GM12878 (cell line): ENCODE results near the gene KCNK17.

Experiments
- CREB1 ChIP-seq: IDR thresholded peaks from 2 replicates; pipeline ENCODE4 v1.6.1; 2012; ENCODE audit warnings: low read depth, mild to moderate bottlenecking, inconsistent platforms
- CTCF ChIP-seq, 3 experiments: IDR thresholded peaks in 2 of 3; conservative IDR thresholded peaks in 1 of 3; 2 replicates each; pipeline ENCODE4 v1.5.1; 2011; ENCODE audit warnings: low read depth in 3 of 3, low read length in 3 of 3, mild to moderate bottlenecking in 3 of 3, control low read depth in 2 of 3, moderate library complexity in 2 of 3, inconsistent platforms in 1 of 3, mixed read lengths in 1 of 3; ENCODE audit not compliant: control insufficient read depth in 2 of 3, insufficient read depth in 1 of 3; ENCODE audit errors: extremely low read depth in 1 of 3
- JUND ChIP-seq: IDR thresholded peaks from 2 replicates; pipeline ENCODE4 v1.6.1; 2012; ENCODE audit warnings: low read depth, mild to moderate bottlenecking, low read length, improper control_type of control experiment, moderate library complexity
- POLR2A ChIP-seq: IDR thresholded peaks from 2 replicates; pipeline ENCODE4 v1.6.1; 2011; ENCODE audit warnings: low read depth, mild to moderate bottlenecking, low read length
- SIX5 ChIP-seq: IDR thresholded peaks from 2 replicates; pipeline ENCODE4 v1.6.1; 2011; ENCODE audit warnings: mild to moderate bottlenecking, low read depth, low read length, moderate library complexity; ENCODE audit not compliant: severe bottlenecking
- TCF7 ChIP-seq: IDR thresholded peaks from 2 replicates; pipeline ENCODE4 v1.6.1; 2014; ENCODE audit warnings: antibody characterized with exemption, borderline replicate concordance
- TF ChIP-seq, protein P1 (sequence below): IDR thresholded peaks from 2 replicates; pipeline ENCODE4 v1.6.1; 2011; ENCODE audit warnings: borderline replicate concordance, low read depth, mild to moderate bottlenecking, moderate library complexity, mixed read lengths, low read length; ENCODE audit not compliant: insufficient read depth; ENCODE audit errors: extremely low read length

GRCh38 chr6:39350723-39351505, 36.7 kb upstream of the KCNK17 start:
- TF ChIP-seq, protein P1, sequence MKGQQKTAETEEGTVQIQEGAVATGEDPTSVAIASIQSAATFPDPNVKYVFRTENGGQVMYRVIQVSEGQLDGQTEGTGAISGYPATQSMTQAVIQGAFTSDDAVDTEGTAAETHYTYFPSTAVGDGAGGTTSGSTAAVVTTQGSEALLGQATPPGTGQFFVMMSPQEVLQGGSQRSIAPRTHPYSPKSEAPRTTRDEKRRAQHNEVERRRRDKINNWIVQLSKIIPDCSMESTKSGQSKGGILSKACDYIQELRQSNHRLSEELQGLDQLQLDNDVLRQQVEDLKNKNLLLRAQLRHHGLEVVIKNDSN: no peak
- no peak for TF ChIP-seq CTCF (IDR thresholded peaks at IDR 0.05 in 2 of 3, conservative IDR thresholded peaks at IDR 0.05 in 1 of 3; ENCODE audit: control insufficient read depth in 2 of 3, extremely low read depth in 1 of 3, insufficient read depth in 1 of 3, low read depth in 3 of 3, low read length in 3 of 3)
- no peak for TF ChIP-seq JUND
- TF ChIP-seq POLR2A: no peak
- no peak for TF ChIP-seq TCF7
- TF ChIP-seq CREB1: no peak
- no peak for TF ChIP-seq SIX5
